ENCODE measurements around the gene MYOF. TPM values are rescaled to one million over a fixed set of nuclear protein-coding genes. Genes with fewer than 3 reads are reported as not detected.
"Not testable (repeated sequence)": the region's sequence is repeated elsewhere in the genome, so short reads cannot be mapped to it uniquely, and the experiment has no call there.

The MYOF gene
- total RNA-seq, 1 donor from 2014 or later: 260 TPM

- DNase-seq (ENCODE audit: extremely low read depth, low read depth, low spot score): no peak
Measured at GRCh38 chr10:93309062-93309461, 173.1 kb downstream of the MYOF start.

DNA sequence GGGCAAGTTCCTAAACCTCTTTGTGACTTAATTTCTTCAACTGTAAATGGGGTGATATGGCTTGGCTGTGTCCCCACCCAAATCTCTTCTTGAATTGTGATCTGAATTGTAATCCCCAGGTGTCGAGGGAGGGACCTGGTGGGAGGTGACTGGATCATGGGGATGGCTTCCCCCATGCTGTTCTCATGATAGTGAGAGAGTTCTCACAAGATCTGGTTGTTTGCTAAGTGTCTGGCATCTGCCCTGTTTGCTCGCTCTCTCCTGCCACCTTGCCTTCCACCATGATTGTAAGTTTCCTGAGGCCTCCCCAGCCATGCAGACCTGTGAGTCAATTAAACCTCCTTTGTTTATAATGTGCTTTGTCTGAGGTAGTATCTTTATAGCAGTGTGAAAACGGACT, 177.0 kb downstream of the MYOF start:
- no peak for DNase-seq (ENCODE audit: extremely low read depth, low read depth, low spot score)

DNA sequence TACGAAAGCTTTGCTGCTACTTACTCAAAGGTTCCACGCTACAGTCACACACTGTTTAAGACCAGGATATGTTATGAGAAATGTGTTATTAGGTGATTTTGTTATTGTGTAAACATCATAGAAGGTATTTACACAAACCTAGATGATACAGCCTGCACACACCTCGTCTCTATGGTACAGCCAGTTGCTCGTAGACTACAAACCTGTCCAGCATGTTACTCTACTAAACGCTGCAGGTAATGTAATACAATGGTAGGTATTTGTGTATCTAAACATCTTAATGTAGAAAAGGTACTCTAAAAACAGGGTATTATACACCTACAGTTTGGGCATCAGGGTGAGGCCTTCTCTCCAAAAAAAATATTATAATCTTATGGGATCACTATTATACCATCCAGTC, 181.2 kb downstream of the MYOF start:
- DNase-seq (ENCODE audit: extremely low read depth, low read depth, low spot score): no peak

- no peak for DNase-seq (ENCODE audit: extremely low read depth, low read depth, low spot score)
Measured at GRCh38 chr10:93300288-93300917, 181.7 kb downstream of the MYOF start.

- no peak for DNase-seq (ENCODE audit: extremely low read depth, low read depth, low spot score)
Measured at GRCh38 chr10:93299606-93300287, 182.4 kb downstream of the MYOF start.

DNA sequence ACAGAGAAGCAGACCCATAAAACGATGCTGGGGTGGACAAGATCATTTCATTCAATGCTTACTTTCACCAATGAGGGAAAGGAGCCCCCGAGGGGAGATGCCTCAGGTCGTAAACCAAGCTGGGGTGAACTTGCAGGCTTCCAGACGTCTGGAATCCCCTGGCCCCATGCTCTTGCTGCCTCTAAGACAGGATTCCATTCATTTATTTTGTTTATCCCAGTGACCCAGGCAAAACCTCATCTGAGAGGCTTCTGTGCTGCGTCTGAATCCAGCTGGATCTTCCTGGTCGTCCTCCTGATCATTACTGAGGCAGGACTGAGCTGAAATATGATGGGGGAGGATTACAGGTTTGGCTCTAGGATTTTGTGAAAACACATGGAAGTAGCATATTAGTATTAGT, 182.9 kb downstream of the MYOF start:
- DNase-seq (ENCODE audit: extremely low read depth, low read depth, low spot score): no peak

DNA sequence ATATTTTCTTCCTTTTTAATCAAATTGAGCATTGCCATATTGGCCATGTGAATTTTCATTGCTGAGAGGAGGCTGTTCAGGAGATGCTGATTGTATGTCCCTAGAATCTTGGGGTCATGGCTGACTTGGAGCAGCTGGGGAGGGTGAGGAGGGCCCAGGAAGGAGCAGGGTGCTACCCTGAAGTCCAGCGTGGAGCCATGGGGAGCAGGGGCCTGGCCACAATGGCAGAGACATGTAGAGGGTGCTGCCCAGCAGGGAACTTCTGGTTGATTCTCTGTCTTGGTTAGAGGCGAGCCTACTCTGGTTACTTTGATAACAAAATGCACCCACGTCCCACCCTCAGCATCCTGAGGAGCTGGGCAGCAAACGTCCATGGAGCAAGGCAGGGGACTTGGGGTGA, 186.0 kb downstream of the MYOF start:
- DNase-seq (ENCODE audit: extremely low read depth, low read depth, low spot score): no peak

- DNase-seq (ENCODE audit: extremely low read depth, low read depth, low spot score): no peak
Measured at GRCh38 chr10:93293999-93294398, 188.1 kb downstream of the MYOF start.

GRCh38 chr10:93290661-93291354, 191.3 kb downstream of the MYOF start:
- DNase-seq (ENCODE audit: extremely low read depth, low read depth, low spot score): no peak

- DNase-seq (ENCODE audit: extremely low read depth, low read depth, low spot score): peak; percentile 62
Measured at GRCh38 chr10:93288679-93289634, 193.2 kb downstream of the MYOF start.

DNA sequence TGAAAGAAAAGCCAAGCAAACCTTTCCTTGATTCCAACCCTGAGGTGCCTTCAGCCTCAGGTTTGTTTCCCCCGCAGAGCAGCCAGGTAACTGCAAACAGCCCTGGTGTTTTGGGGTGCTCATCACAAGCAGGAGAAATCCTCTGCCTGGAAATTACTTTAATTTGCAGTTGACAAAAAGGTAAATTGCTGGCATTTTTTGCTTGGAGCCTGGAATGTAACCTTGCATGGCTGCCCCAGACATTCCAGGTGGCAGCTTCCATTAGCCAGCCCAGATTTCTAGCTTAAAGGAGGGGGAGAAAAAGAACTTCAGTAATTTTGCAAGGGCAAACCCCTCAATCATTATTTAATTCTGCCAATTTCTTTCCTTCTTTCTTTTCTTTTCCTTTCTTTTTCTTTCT, 194.4 kb downstream of the MYOF start:
- DNase-seq (ENCODE audit: extremely low read depth, low read depth, low spot score): no peak

DNA sequence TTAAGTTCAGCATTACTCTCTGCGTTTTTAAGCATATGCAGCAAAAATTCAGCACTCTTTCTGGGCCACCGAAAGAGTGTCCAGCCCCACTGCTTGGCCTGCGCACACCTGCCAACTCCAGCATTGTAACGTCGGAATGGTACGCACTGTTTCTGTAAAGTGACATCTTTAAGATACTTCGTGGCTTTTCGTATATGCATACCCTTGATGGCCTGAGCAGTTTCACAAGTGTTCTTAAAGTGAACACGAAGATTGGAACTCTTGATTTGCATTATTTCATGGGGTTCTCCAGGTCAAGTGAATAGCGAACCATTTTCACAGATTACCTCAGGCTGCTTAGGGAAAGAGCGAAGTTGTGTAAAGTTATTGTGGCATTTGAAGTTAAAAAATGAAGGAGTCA, 197.9 kb downstream of the MYOF start:
- not testable (repeated sequence) for DNase-seq (ENCODE audit: extremely low read depth, low read depth, low spot score)

GRCh38 chr10:93281367-93281720, 200.8 kb downstream of the MYOF start:
- DNase-seq (ENCODE audit: extremely low read depth, low read depth, low spot score): no peak

DNA sequence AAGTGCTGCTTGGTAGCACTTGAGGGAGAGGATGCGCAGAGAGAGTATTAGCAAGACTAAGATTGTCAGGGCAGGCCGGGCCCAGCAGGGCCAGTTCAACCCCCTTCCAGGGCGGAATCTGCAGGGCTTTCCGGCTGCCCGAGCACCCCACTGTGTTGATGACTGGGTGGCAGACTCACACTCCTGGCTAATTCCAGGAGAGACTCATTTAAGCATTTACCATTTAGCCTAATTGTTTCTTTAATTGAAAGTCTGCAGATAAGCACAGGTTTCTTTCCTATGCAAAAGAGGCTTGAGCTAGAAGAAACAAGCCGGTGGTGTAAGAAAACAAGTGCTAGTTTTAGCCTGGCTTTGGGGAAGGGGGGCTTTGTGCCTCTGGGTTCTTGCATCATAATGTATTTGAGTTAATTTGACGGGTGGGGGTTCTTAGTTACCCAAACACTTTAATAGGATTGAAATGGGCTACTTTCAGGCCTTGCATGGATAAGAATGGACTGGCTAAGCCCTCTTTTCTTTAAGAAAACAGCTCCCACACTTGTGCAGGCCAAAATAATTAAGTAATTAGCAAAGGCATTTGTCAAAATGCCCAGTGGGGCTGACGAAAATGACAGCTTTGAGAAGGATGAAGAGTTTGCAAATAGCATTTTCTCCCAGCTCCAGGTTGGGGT, 201.3 kb downstream of the MYOF start:
- DNase-seq (ENCODE audit: extremely low read depth, low read depth, low spot score): no peak

- no peak for DNase-seq (ENCODE audit: extremely low read depth, low read depth, low spot score)
Measured at GRCh38 chr10:93280121-93280698, 201.9 kb downstream of the MYOF start.

GRCh38 chr10:93277360-93277759, 204.8 kb downstream of the MYOF start:
- DNase-seq (ENCODE audit: extremely low read depth, low read depth, low spot score): no peak

GRCh38 chr10:93274419-93274818, 207.7 kb downstream of the MYOF start:
- DNase-seq (ENCODE audit: extremely low read depth, low read depth, low spot score): no peak

DNA sequence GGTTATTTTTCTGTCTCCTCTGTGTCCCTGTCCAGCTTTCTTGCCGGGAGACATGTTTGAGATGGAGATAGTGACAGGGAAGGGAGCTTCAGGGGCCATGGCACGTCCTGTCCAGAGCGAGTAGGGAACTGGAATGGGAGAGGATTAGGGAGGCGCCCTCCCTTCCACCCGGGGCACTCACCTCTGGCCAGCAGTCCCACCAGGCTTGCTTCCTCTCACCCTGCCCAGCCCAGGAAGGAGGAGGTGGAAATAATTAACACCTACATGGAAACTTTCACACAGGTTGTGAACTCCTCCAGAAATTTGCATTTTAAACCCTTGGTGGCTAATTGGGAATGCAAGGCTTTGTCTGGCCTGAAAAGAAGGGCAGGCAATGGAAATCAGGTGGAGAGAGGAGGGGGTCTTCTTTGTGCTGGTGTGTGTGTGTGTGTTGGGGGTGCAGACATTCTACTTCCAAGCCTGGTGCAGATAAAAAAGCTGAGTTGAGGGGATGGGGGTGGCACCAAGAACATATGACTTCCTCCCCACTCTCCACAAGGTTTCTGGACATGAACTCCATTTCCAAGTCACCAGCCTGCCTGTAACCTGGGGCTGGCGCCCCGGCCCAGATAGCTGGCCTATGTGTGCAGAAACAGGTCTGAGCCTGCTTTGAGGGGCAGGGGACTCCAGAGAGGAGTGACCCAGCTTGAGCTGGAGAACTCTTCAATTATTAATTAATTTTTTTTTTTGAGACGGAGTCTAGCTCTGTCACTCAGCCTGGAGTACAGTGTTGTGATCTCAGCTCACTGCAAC, 209.1 kb downstream of the MYOF start:
- DNase-seq (ENCODE audit: extremely low read depth, low read depth, low spot score): no peak

GRCh38 chr10:93271347-93271746, 210.8 kb downstream of the MYOF start:
- no peak for DNase-seq (ENCODE audit: extremely low read depth, low read depth, low spot score)
